ENCODE measurements around the gene CPB1.

CPB1 gene

GRCh38 chr3:148839805-148840204 lies 12.2 kb downstream of the CPB1 start:
- no peak for DNase-seq

GRCh38 chr3:148840451-148840850 lies 12.8 kb downstream of the CPB1 start:
- DNase-seq, result no peak

- DNase-seq, result no peak
These were observed 18.3 kb downstream of the CPB1 start for GRCh38 chr3:148845756-148846395.

DNA sequence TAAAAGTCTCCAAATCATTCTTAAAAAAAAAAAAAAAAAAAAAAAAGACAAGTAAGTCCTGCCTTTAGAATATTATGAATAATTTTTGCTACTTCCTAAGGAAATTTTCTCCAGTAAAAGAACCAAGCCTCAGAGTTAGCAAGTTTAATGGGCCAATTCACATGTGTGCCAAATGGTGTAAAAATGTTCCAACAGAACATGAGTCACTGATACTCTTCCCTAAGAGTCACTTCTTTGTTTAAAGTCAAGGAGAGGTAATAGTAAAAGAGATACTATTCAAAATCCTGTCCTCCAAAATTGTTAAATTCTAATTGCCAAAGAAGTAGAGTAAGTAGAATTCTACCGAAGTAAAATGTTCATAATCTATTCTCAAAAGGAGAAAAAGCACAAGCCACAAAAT lies 19.7 kb downstream of the CPB1 start:
- DNase-seq, result no peak

DNA sequence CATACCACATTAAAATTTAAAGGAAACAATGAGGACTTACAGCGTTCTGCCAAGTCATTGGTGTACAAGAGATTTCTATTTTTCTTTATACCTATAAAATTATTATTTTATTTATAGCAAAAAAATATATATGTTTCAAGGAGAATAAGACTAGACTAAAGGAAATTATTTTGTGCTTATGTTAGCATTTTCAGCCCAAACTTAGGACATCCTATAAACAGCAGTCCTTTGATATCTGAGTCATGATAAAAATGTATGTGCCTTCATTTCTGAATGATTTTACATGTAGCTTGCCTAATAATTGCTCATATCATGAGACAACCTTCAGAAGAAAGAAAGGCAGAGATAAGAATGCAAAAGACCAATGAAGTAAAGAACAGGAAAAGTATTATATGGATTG lies 20.8 kb downstream of the CPB1 start:
- no peak for DNase-seq

DNA sequence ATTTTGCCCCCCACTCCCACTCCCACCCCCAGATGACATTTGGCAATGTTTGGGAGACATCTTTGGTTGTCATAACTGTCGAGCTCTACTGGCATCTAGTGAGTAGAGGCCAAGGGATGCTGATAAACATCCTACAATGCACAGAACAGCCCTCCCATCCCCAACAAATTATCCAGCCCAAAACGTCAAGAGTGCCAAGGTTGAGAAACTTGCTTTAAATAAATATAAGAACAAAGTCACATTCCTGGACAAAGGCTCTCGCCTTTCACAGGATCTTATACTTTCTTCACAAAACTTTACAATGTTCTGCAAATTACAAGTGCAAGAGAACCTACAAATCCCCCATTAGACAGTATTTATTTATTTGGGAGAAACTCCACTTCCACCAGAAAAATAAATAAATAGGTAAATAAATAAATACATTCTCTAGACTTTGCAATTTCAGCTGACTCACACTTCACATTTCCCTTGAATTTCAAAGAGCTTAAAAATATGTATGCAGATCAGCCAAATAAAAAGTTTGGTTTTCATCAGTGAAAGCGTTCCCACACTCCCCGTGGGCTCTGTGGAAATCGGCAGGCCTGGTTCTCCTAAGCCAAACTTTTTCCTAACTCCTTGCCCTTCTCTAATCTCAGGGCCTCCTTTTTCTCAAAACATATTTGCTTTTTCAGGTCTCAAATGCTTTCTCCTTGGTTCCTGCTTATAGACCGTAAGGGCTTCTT lies 24.8 kb downstream of the CPB1 start:
- no peak for DNase-seq

DNA sequence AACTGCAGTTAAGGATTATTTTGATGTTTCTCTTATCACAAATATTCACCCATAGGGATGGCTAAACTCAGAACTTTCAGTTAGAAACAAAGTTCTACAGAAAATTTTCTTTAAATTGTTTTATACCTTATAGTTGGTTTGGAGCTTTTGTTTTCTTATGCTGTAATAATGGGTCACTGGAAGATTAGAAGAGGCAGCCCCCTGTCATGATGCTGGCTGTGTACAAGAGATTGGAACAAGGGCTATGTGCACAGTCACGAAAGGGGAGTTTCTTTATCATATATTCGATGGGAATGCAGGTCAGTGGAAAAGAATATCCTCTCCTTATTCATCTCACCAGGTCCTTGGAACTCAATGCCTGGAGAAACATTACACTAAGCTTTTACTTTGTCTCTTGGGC lies 25.5 kb downstream of the CPB1 start:
- DNase-seq, result no peak

- DNase-seq, result no peak
These were observed 26.4 kb downstream of the CPB1 start for GRCh38 chr3:148854061-148854460.

DNA sequence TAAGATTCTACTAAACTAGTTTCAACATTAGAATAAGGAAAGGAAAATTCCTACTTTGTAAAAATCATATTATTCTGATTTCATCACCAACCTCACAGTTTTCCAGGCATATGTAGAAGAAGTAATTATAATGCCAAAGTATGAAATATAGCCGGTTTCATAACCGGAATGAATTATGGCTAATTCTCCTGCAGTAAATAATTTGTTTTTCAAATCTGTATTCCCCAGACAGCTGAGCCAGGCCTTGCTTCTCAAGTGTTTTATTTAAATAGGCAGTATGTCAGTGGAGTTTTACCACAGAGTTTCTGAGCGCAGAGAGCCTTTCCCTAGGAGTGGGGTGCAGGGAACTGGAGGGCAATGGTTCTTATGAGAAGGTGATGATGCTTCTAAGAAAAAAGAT lies 28.8 kb downstream of the CPB1 start:
- DNase-seq, result no peak

DNA sequence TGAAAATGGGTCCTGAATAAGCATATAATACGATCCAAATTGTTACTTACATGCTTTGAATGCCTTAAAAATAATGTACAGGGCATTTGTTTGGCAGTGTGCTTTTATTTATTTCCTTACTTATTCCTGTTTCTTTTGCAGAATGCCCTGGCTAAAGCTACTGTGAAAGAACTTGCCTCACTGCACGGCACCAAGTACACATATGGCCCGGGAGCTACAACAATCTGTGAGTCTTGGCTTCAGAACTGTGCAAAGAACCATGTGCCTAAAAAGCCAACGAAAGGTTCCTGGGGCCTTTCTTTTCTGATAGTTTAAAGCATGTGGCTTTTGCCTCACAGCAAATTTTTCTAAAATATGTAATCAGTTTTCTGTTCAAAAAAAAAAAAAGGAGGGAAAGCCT lies 29.7 kb downstream of the CPB1 start:
- no peak for DNase-seq

GRCh38 chr3:148861277-148861869 lies 33.8 kb downstream of the CPB1 start:
- no peak for DNase-seq

- DNase-seq, result no peak
These were observed 35.7 kb downstream of the CPB1 start for GRCh38 chr3:148863297-148863696.

- no peak for DNase-seq
These were observed 36.2 kb downstream of the CPB1 start for GRCh38 chr3:148863814-148864213.

DNA sequence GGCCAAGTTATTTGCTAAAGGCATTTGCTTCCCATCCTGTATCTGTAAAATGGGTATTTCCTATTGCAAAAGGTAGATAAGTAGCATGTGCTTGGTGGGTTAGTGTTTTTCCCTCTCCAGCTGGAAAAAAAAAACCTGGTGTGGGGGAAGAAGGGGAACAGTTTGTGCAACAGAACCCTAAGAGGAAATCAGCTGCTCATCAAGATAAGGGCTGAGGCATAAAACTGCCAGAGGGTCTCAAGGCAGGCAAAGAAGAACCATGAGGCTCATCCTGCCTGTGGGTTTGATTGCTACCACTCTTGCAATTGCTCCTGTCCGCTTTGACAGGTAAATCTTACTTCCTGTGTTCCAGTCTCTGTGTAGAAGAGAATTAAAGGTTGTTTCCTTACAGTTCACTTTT lies 37.4 kb downstream of the CPB1 start, which contains the start of gene CPA3:
TSS of gene CPA3 (plus strand) at position 248 of the 400 bp plus-strand sequence. CDS start at position 260, 12 bp downstream.
- no peak for DNase-seq

DNA sequence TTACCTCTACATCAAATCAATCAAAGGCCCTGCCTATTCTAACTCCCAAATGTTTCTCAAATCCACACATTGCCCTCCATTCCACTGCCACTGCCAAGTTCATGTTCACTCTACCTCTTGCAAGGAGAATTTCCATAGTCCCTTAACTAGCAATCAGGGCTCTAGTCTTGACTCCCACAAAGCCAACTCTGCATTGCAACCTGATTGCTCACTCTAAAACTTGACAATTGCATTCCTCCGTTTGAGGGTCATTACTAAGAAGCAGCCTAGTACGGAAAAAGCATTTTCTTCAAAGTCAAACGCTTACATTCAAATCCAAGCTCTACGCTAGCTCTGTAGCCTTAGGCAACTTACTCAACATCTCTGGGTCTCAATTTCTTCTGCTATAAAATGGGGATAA lies 38.6 kb downstream of the CPB1 start:
- DNase-seq, result no peak

GRCh38 chr3:148873270-148873927 lies 45.8 kb downstream of the CPB1 start:
- DNase-seq, result no peak

DNA sequence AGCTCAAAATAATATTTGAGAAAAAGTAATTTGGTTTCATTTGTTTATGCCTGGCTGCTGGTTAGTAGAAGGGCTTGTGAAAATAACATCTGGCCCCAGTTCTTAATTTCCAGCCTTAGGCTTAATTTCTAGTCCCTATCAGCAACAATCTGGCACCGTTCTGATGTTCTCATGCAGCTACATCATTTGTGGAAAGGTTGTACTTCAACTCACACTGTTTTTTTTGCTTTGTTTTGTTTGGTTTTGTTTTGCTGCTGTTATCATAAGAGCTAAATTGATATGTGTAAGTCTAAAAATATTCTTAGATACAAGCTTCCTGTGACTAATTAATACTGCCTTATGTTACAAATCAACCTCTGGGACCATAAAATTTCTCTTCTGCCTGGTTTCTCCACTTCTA lies 46.4 kb downstream of the CPB1 start:
- no peak for DNase-seq

GRCh38 chr3:148878095-148878494 lies 50.5 kb downstream of the CPB1 start:
- DNase-seq, result no peak

- no peak for DNase-seq
These were observed 51.6 kb downstream of the CPB1 start for GRCh38 chr3:148879256-148879655.

DNA sequence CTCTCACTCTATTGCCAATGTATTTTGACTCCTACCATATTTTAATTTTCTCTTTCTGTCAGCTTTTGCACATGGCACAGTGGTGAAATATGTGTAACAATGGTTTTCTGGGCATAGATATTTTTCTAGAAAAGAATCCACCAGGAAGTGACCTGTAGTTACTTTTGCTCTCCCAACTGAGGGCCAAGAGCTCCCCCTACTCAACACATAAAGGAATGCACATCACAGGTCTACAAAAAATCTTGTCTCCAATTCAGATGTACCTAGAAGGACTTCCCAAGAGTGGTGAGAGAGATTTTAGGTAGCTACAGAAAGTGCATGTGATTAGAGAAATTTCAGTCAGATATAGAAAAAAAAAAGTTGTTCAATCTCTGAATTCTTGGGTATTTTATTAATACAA lies 53.1 kb downstream of the CPB1 start:
- DNase-seq, result no peak

GRCh38 chr3:148881286-148881685 lies 53.7 kb downstream of the CPB1 start:
- no peak for DNase-seq

DNA sequence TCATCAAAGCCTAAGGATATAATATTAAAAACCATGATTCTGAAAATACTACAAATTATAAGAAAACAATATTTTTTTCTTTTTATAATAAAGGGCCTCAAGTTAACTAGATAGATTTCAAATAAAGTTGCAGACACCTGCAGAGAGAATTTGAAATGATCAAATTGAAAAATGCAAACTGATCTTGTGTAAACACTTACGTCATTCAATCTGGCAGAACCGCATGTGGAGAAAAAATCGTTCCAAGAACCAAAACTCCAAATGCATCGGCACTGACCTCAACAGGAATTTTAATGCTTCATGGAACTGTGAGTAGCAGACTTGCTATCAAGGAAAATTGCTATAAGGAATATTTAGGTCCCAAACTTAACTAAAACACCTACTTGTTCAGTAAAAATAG lies 54.7 kb downstream of the CPB1 start:
- DNase-seq, result no peak

GRCh38 chr3:148883163-148883562 lies 55.6 kb downstream of the CPB1 start:
- DNase-seq, result no peak

DNA sequence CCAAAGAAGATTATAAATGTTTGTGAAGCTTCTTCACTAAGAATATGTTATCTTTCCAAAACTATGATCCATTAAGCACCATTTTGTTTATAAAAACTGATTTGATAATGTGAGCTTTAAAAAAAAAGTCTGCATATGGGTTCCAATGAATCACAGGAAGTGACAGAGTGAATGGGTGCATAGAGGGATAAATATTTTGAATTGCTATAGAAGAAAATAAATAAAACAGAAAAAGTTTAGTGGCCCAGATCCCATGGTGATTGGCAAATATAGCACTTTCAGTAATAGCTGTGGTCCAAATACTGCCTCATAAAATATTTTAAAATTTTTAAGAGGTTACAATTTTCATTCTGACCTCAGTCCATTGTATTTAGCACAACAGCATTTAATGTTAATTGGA lies 56.6 kb downstream of the CPB1 start:
- DNase-seq, result no peak

Data from NCI-H510A (cell line).